Astrocyte (in vitro differentiated cells and primary cell): ENCODE measurements around the gene OPCML. TPM values are rescaled to one million over a fixed set of nuclear protein-coding genes. Genes with fewer than 3 reads are reported as not detected.

Source experiments
- DNase-seq: peaks from one replicate; pipeline ENCODE4 v3.0.0-alpha.2; 2010; ENCODE audit warnings: low read depth
- FAIRE-seq: peaks from 2 replicates; lab custom pipeline; 2011; peaks lifted over from hg19 to GRCh38; lab: Jason Lieb, UNC
- H2AFZ ChIP-seq: 2 replicates; pipeline ENCODE4 v1.6.0; 2012; ENCODE audit warnings: low read depth, low read length, inconsistent platforms
- H3K27ac ChIP-seq: 2 replicates; pipeline ENCODE4 v1.5.1; 2011; ENCODE audit warnings: low read depth, low read length, inconsistent platforms
- H3K27me3 ChIP-seq: 2 replicates; pipeline ENCODE4 v1.6.0; 2011; ENCODE audit warnings: low read length, inconsistent platforms; ENCODE audit not compliant: insufficient read depth
- H3K36me3 ChIP-seq: 2 replicates; pipeline ENCODE4 v1.5.1; 2011; ENCODE audit warnings: low read length, inconsistent platforms; ENCODE audit not compliant: insufficient read depth
- H3K4me1 ChIP-seq: 2 replicates; pipeline ENCODE4 v1.5.1; 2011; ENCODE audit warnings: low read length, inconsistent platforms; ENCODE audit not compliant: insufficient read depth
- H3K4me2 ChIP-seq: 2 replicates; pipeline ENCODE4 v1.6.0; 2012; ENCODE audit warnings: low read length, inconsistent platforms
- H3K4me3 ChIP-seq: 2 replicates; pipeline ENCODE4 v1.5.1; 2011; ENCODE audit warnings: low read depth, mild to moderate bottlenecking, low read length, inconsistent platforms; ENCODE audit not compliant: insufficient read depth
- H3K79me2 ChIP-seq: 2 replicates; pipeline ENCODE4 v1.6.0; 2012; ENCODE audit warnings: mild to moderate bottlenecking, low read length, inconsistent platforms; ENCODE audit not compliant: insufficient read depth
- H3K9ac ChIP-seq: 2 replicates; pipeline ENCODE4 v1.6.0; 2012; ENCODE audit warnings: mild to moderate bottlenecking, low read length, inconsistent platforms
- H3K9me3 ChIP-seq: 2 replicates; pipeline ENCODE4 v1.5.1; 2012; ENCODE audit warnings: low read depth, mild to moderate bottlenecking, low read length, inconsistent platforms; ENCODE audit not compliant: insufficient read depth
- H4K20me1 ChIP-seq: 2 replicates; pipeline ENCODE4 v1.6.0; 2012; ENCODE audit warnings: low read length, inconsistent platforms; ENCODE audit not compliant: insufficient read depth
- H3K27ac Mint-ChIP-seq: one replicate; pipeline ENCODE4 v1.8.0; 2021; ENCODE audit warnings: mild to moderate bottlenecking, mixed read lengths; ENCODE audit not compliant: unreplicated experiment
- H3K27me3 Mint-ChIP-seq: one replicate; pipeline ENCODE4 v1.8.0; 2021; ENCODE audit warnings: low read depth, mixed read lengths; ENCODE audit not compliant: unreplicated experiment
- H3K36me3 Mint-ChIP-seq: one replicate; pipeline ENCODE4 v1.8.0; 2021; ENCODE audit warnings: low read depth, mixed read lengths; ENCODE audit not compliant: unreplicated experiment
- H3K4me1 Mint-ChIP-seq: one replicate; pipeline ENCODE4 v1.8.0; 2021; ENCODE audit warnings: low read depth, mixed read lengths; ENCODE audit not compliant: unreplicated experiment
- H3K4me3 Mint-ChIP-seq: one replicate; pipeline ENCODE4 v1.8.0; 2021; ENCODE audit warnings: mild to moderate bottlenecking, moderate library complexity, mixed read lengths; ENCODE audit not compliant: unreplicated experiment
- H3K9me3 Mint-ChIP-seq: one replicate; pipeline ENCODE4 v1.8.0; 2021; ENCODE audit warnings: mild to moderate bottlenecking, mixed read lengths; ENCODE audit not compliant: unreplicated experiment
- EZH2 ChIP-seq: IDR thresholded peaks from 2 replicates; pipeline ENCODE4 v1.6.1; 2012; ENCODE audit warnings: mild to moderate bottlenecking, low read length, inconsistent platforms; ENCODE audit not compliant: insufficient read depth
- total RNA-seq: library from RNA; stranded (reverse); gene quantifications from 2 replicates; pipeline ENCODE4 v1.2.1, GENCODE V29; 2021
- TF ChIP-seq, protein P1 (sequence below): IDR thresholded peaks from 2 replicates; pipeline ENCODE4 v1.5.1; 2011; ENCODE audit warnings: low read depth, mild to moderate bottlenecking, inconsistent platforms, low read length, moderate library complexity; ENCODE audit not compliant: insufficient read depth

Gene OPCML
- total RNA-seq, 1 donor from 2014 or later, result 7.9 TPM

DNA sequence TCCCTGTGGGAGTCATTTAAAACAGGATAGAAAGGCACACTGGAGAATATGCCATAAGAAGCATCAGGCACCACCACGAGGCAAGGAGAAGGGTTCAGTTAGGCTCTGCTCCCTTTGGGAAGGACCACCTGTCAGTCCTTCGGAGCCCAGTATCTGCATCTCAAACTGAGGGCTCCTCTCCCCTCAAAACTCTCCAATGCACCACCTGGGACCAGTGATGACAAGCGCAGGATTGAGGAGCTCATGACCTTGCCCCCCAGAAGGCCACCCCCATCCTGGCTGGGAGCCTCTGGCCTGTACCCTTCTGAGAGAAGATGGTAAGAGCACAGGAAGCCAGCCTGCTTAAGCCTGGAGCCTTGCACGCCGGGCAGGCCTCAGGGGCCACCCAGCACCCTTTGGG lies 39.4 kb downstream of the OPCML start:
- H3K36me3 Mint-ChIP-seq, result no peaks in the 10 kb centered on the region
- H3K4me1 Mint-ChIP-seq, result no peaks in the 10 kb centered on the region
- Histone ChIP-seq H3K9ac (no peak overlapping the region), H3K27me3 (no peaks in the 10 kb centered on the region), H3K4me1 (no peaks in the 10 kb centered on the region), H3K9me3 (no peaks in the 10 kb centered on the region), H3K4me2 (no peak overlapping the region), H4K20me1 (no peaks in the 10 kb centered on the region), H3K36me3 (no peaks in the 10 kb centered on the region), H3K27ac (no peak overlapping the region), H3K79me2 (no peaks in the 10 kb centered on the region), H2AFZ (no peak overlapping the region), H3K4me3 (no peak overlapping the region)
- no peak for FAIRE-seq
- peaks cover 14% of the 10 kb centered on the region for H3K27me3 Mint-ChIP-seq
- no peak for DNase-seq
- H3K9me3 Mint-ChIP-seq, result no peaks in the 10 kb centered on the region
- H3K4me3 Mint-ChIP-seq, result no peak overlapping the region
- TF ChIP-seq EZH2, result no peak
- TF ChIP-seq, protein P1, sequence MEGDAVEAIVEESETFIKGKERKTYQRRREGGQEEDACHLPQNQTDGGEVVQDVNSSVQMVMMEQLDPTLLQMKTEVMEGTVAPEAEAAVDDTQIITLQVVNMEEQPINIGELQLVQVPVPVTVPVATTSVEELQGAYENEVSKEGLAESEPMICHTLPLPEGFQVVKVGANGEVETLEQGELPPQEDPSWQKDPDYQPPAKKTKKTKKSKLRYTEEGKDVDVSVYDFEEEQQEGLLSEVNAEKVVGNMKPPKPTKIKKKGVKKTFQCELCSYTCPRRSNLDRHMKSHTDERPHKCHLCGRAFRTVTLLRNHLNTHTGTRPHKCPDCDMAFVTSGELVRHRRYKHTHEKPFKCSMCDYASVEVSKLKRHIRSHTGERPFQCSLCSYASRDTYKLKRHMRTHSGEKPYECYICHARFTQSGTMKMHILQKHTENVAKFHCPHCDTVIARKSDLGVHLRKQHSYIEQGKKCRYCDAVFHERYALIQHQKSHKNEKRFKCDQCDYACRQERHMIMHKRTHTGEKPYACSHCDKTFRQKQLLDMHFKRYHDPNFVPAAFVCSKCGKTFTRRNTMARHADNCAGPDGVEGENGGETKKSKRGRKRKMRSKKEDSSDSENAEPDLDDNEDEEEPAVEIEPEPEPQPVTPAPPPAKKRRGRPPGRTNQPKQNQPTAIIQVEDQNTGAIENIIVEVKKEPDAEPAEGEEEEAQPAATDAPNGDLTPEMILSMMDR, result no peak
- H3K27ac Mint-ChIP-seq, result no peak overlapping the region

DNA sequence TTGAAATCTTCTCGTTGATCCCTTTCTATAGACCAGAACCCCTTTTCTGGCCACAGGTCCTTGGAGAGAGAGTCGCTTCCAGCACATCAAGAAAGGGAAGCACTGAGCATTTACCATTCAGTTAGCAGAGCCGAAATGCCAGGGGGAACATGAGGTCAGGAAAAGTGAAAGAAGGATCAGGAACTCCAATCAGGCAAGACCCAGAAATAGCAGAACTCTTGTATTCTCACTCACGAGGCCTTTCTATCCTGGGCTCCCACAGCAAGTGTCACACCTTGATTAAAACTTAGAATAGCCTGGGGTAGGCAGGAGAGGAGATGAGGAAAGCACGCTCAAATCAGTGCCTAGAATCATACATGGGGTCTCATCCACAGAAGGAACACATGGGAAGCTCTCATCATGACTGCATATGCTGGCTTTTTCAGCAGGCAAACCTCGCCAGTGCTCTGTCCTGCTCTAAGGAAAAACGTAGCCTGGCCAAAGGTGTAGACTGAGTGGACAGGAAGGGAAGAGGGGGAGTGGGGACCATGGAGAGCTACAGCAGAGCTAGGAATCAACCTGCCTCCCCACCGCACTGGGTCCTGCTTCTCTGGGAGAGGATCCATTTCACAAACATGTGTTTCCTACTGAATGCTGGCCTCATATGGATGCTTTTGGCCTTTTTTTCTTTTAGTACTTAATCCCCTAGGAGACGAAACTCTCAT lies 40.5 kb downstream of the OPCML start:
- H3K4me3 ChIP-seq, result no peak overlapping the region
- H3K4me2 ChIP-seq, result no peak overlapping the region
- no peak overlapping the region for H3K27ac Mint-ChIP-seq
- DNase-seq (no peak), FAIRE-seq (no peak)
- TF ChIP-seq, protein P1, result no peak
- no peak for TF ChIP-seq EZH2
- peaks cover 15% of the 10 kb centered on the region for H3K27me3 Mint-ChIP-seq
- no peak overlapping the region for H3K27ac ChIP-seq
- no peaks in the 10 kb centered on the region for H3K4me1 Mint-ChIP-seq
- H3K27me3 ChIP-seq, result no peaks in the 10 kb centered on the region
- H3K9ac ChIP-seq, result no peak overlapping the region
- H4K20me1 ChIP-seq, result no peaks in the 10 kb centered on the region
- no peak overlapping the region for H2AFZ ChIP-seq
- no peaks in the 10 kb centered on the region for H3K9me3 Mint-ChIP-seq
- no peaks in the 10 kb centered on the region for H3K4me1 ChIP-seq
- no peak overlapping the region for H3K4me3 Mint-ChIP-seq
- no peaks in the 10 kb centered on the region for H3K36me3 ChIP-seq
- H3K9me3 ChIP-seq, result no peaks in the 10 kb centered on the region
- no peaks in the 10 kb centered on the region for H3K36me3 Mint-ChIP-seq
- H3K79me2 ChIP-seq, result no peaks in the 10 kb centered on the region

DNA sequence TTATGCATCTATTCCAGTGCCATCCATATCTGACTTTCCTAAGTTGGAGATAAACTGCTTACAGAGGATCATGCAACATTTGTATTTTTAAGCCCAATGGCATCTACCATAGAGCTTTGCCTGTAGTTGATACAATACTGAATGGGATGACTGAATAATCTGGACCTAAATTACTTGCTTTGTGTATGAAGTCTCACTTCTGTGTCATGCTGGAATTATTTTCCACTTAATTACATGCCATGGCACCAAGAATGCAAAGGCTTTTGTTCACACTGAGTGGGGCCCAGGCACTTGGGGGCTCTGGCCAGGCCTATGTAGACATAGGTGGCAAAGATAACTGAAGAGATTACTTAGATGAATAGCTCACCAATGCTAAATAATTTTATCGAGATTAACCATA lies 51.6 kb downstream of the OPCML start:
- no peaks in the 10 kb centered on the region for H3K4me1 ChIP-seq
- no peaks in the 10 kb centered on the region for H3K9me3 Mint-ChIP-seq
- no peak overlapping the region for H3K27ac Mint-ChIP-seq
- no peak for DNase-seq
- H3K27me3 Mint-ChIP-seq, result peaks cover 13% of the 10 kb centered on the region
- H3K36me3 Mint-ChIP-seq, result no peaks in the 10 kb centered on the region
- no peaks in the 10 kb centered on the region for H4K20me1 ChIP-seq
- no peak overlapping the region for H3K4me2 ChIP-seq
- no peaks in the 10 kb centered on the region for H3K36me3 ChIP-seq
- no peaks in the 10 kb centered on the region for H3K27me3 ChIP-seq
- H3K9ac ChIP-seq, result no peak overlapping the region
- H3K9me3 ChIP-seq, result peaks cover 5% of the 10 kb centered on the region
- no peak for TF ChIP-seq EZH2
- TF ChIP-seq, protein P1, result no peak
- H3K27ac ChIP-seq, result no peak overlapping the region
- FAIRE-seq, result no peak
- H3K4me1 Mint-ChIP-seq, result no peaks in the 10 kb centered on the region
- no peak overlapping the region for H3K4me3 Mint-ChIP-seq
- no peak overlapping the region for H2AFZ ChIP-seq
- no peaks in the 10 kb centered on the region for H3K79me2 ChIP-seq
- no peak overlapping the region for H3K4me3 ChIP-seq
